HT-29 (cell line): ENCODE results near the gene TRMT61A. TPM values are rescaled to one million over a fixed set of nuclear protein-coding genes. Genes with fewer than 3 reads are reported as not detected.
A peak's percentile ranks its signal among the peaks of the same experiment; 100 is the strongest.

Experiments
- DNase-seq: peaks from one replicate; pipeline ENCODE4 v3.0.0-alpha.2; 2015; ENCODE audit warnings: low spot score
- total RNA-seq: library from RNA; depleted of rRNA; stranded (reverse); fragments of >200 nt; shearing (Covaris generic); gene quantifications from 2 replicates; pipeline ENCODE4 v1.2.3, GENCODE V29; 2014; rRNA removed

Gene TRMT61A
- total RNA-seq, result 49.8 and 50.8 TPM in 2 replicates

DNA sequence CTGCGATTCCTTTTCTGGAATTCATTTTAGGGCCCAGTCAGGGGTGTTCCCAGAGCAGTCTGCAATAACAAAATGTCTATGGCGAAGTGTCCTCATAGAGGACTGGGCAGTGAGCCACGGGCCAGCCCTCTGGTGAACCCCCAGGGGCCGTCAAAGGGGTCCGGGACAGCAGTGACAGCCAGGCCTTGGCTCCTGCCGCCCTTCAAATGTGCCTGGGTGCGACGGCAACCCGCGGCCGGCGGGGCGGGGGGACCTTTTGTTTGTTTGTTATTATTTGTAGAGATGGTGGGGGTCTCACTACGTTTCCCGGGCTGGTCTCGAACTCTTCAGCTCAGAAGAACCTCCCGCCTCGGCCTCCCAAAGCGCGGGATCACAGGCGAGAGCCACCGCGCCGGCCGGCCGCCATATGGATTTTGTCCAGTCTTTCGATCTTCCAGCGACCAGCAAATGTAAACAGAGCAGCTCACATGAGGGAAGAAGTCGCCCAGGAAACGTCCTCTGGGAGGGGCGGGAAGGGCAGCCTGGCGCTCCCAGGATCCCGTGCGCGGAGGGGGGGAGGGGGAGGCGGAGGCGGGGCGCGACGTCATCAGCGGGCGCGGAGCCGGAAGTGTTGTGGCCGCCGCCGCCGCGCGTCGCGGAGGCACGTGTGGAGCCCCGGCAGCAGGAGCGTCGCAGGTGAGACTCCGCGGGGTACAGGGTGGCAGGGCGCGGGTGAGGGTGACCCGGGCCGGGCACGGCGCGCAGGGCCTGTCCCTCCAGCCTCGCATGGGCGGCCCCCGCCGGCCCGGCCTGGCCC lies at the start of gene TRMT61A:
TRMT61A (plus strand) TSS at position 610 of the 796 bp plus-strand sequence. CDS start 783 bp downstream, outside the sequence.
- peak; percentile 80 for DNase-seq

GRCh38 chr14:103480595-103480994 lies 48.4 kb upstream of the TRMT61A start:
- DNase-seq, result no peak

DNA sequence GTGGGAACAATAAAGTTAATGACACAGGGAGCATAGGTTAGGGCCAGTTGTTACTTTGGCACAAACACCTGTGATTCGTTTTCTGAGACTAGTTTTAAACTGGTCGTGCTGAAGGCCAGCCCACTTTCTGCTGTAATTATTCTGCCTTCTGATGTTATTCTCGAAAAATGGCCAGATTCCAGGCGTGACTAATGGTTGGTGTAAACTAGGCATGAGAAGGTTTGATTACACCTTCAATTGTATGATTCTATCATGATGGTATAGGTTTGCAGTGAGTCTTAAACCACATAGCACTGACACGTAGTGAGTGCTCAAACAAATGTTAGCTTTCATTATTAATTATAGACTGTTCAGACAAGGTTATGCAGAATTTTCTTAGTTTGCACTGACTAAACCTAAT lies 45.4 kb upstream of the TRMT61A start:
- DNase-seq, result no peak

GRCh38 chr14:103485504-103485903 lies 43.5 kb upstream of the TRMT61A start:
- DNase-seq, result no peak

- no peak for DNase-seq
These were observed 40.9 kb upstream of the TRMT61A start for GRCh38 chr14:103488071-103488470.

DNA sequence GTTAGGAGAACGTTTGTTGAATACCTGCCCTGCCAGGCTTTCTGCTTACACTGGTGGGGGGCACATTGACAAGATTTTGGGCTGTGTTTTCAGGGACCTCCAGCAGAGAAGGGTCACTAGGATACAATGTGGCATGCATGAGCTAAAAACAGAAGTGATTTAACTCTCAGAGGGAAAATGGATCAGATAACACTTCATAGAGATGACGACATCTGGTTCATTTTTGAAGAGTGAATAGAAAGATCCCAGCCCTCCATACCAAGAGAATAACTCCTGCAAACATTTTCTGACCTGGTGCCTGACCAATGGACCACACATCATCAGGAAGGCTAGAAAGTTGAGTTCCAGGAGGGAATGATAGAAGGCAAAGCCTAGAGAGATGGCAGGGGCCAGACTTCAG lies 40.0 kb upstream of the TRMT61A start:
- no peak for DNase-seq

- DNase-seq, result no peak
These were observed 39.4 kb upstream of the TRMT61A start for GRCh38 chr14:103489621-103490020.

GRCh38 chr14:103491691-103492090 lies 37.3 kb upstream of the TRMT61A start:
- DNase-seq, result no peak

DNA sequence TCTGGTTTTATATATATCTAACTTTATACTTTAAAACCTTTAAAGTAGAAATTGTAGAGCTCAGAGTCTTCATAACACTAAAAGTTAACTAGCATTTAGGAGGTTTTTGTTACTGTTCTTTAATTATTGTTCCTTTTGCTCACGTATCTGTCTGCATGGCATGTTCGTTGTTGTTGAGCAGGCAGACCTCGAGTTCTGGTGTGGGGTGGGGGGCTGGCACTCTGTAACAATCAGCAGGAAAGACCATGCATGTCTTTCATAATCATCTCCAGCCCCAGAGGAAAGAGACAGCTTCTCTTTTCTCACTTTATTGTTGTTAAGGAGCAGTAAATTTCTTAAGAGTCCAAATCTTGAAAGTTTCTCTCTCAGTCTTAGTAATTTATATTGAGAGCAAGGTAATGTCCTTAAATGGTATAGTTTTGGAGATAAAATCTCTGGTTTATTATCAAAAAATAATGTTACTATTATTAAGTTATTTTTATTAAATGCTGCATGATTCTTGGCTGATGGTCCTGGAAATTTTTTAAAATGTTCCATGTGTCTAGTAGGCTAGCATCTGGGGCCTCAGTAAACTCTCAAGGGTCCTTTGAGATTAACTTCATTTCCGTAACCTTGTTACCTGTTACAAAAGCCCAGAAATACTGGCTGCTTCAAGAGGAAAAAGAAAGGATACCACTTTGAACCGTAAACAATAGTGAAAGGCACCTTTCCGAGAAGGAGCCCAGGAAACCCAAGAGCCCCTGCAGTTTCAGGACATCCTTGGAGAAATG lies 36.7 kb upstream of the TRMT61A start:
- DNase-seq, result no peak

- DNase-seq, result no peak
These were observed 33.1 kb upstream of the TRMT61A start for GRCh38 chr14:103495854-103496253.

- no peak for DNase-seq
These were observed 32.2 kb upstream of the TRMT61A start for GRCh38 chr14:103496776-103497175.

DNA sequence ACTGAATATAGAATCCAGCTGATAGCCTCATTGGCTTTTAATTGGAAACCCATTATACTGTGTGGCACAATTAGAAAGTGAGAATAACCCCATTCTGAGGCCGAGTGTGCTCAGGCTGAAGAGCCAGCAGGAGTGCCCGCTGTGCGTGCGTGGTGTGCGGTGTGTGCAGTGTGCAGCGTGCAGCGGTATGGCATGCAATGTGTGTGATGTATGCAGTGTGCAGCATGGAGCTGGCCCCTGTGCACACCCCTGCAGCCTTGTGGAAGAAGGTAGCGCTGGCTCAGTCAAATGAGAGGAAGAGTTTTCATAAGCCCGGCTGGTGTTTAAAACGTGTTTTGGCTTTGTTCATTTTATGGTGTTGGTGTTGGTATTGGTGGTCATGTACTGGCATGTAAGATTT lies 29.3 kb upstream of the TRMT61A start:
- no peak for DNase-seq

GRCh38 chr14:103500148-103500990 lies 28.6 kb upstream of the TRMT61A start:
- DNase-seq, result peak; percentile 85

- DNase-seq, result no peak
These were observed 27.7 kb upstream of the TRMT61A start for GRCh38 chr14:103501041-103501870.

DNA sequence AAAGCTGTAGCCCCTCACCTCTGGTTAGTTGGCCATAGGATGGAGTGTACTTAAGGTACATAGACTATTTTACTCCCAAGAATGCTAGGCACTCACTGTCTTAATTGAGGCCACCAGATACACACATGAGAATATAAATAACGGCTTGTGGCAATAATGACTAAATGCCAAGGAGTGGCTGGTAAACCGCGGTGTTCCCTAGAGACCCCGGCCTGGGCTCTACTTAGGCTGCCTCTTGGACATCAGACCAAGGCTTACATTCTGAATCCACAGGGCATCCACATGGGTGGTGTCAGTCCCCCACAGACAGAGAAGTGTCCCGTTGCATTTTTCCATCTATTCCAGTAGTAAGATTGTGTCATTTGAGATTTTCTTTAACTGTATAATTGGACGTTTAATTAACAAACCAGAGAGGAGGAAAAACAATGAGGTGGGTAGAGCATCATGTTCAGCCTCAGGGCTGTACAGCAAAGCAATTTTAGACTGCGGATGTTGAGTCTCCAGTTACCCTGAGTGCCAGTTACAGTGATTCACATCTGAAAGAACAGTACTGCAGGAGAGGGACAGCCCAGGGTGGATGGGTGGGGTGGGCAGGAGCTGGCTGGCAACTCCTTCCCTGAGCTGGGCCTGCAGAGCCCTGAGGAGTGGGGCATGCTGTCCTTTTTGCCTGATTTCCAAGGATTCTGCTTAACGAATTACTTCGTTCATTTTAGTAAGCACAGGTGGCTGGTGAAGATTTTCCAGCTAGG lies 26.9 kb upstream of the TRMT61A start:
- DNase-seq, result no peak

DNA sequence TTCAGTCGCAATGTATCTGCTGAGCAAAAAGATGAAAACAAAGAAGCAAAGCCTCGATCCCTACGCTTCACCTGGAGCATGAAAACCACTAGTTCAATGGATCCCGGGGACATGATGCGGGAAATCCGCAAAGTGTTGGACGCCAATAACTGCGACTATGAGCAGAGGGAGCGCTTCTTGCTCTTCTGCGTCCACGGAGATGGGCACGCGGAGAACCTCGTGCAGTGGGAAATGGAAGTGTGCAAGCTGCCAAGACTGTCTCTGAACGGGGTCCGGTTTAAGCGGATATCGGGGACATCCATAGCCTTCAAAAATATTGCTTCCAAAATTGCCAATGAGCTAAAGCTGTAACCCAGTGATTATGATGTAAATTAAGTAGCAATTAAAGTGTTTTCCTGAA lies 26.1 kb upstream of the TRMT61A start:
- DNase-seq, result no peak

DNA sequence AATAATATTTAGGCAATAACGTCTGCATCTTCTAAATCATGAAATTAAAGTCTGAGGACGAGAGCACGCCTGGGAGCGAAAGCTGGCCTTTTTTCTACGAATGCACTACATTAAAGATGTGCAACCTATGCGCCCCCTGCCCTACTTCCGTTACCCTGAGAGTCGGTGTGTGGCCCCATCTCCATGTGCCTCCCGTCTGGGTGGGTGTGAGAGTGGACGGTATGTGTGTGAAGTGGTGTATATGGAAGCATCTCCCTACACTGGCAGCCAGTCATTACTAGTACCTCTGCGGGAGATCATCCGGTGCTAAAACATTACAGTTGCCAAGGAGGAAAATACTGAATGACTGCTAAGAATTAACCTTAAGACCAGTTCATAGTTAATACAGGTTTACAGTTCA lies 25.7 kb upstream of the TRMT61A start:
- DNase-seq, result no peak

DNA sequence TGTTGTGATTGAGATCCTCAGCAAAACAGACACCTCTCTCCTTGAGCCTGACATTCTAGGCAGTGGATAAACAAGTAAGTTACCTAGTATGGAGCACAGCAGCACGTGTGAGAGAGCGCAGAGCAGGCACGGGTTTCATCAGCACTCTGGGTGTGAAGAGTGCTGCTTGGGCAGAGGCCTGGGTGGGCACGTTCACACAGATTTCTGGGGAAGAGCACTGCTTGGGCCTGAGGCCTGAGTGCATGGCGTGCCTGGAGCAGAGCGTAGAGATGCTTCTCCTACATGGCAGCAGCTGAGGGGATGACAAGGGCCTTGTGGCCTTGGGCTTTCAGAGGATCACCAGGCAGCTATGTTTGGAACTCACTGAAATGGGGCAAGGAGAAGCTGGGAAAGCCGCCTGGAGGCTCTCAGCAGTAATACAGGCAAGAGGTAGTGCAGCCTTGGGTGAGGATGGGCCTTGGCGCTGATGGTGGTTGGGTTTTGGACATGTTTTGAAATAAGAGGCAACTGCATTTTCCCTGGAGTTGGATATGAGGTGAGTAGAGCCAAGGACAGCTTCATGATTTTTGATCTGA lies 23.9 kb upstream of the TRMT61A start:
- no peak for DNase-seq

GRCh38 chr14:103507751-103508150 lies 21.2 kb upstream of the TRMT61A start:
- DNase-seq, result no peak
